A673 (cell line): ENCODE results near the gene HIP1. TPM values are rescaled to one million over a fixed set of nuclear protein-coding genes. Genes with fewer than 3 reads are reported as not detected.

Experiments
- BruUV-seq: library from RNA; stranded (reverse); fragments of 400-500 nt; replicated peaks from 2 replicates; lab custom pipeline; 2021; lab: Mats Ljungman, UMichigan
- CTCF ChIA-PET: fragments of 300-600 bp; sonication (Branson Sonifier 250); formaldehyde crosslinking; loops from one replicate; lab custom pipeline; 2022; ENCODE audit warnings: antibody characterized with exemption; lab: Charles Lee
- POLR2A ChIA-PET: fragments of 300-600 bp; sonication (Branson Sonifier 250); formaldehyde crosslinking; loops from one replicate; lab custom pipeline; 2022; ENCODE audit warnings: antibody characterized with exemption; ENCODE audit not compliant: low non-redundant PET; lab: Charles Lee
- DNase-seq: peaks from one replicate; pipeline ENCODE4 v3.0.0-alpha.2; 2015; ENCODE audit warnings: low spot score
- H3K27ac ChIP-seq: fragments of 200-600 bp; sonication (generic); 2 replicates; pipeline ENCODE4 v1.5.1; 2016; ENCODE audit warnings: mixed run types, low read depth, mild to moderate bottlenecking, mixed read lengths, antibody characterized with exemption, low read length; ENCODE audit not compliant: poor library complexity, severe bottlenecking
- H3K27me3 ChIP-seq: fragments of 200-600 bp; sonication (generic); replicated peaks from 2 replicates; pipeline ENCODE4 v1.6.1; 2017; ENCODE audit warnings: mixed run types, low read depth, mild to moderate bottlenecking, mixed read lengths, antibody characterized with exemption, low read length; ENCODE audit not compliant: insufficient read depth, poor library complexity
- H3K36me3 ChIP-seq: fragments of 200-600 bp; sonication (generic); 2 replicates; pipeline ENCODE4 v1.6.1; 2016; ENCODE audit warnings: mixed run types, mild to moderate bottlenecking, mixed read lengths, antibody characterized with exemption, low read length; ENCODE audit not compliant: insufficient read depth, poor library complexity, severe bottlenecking
- H3K4me1 ChIP-seq: fragments of 200-600 bp; sonication (generic); 2 replicates; pipeline ENCODE4 v1.6.1; 2017; ENCODE audit warnings: mixed run types, mild to moderate bottlenecking, mixed read lengths, antibody characterized with exemption, low read length; ENCODE audit not compliant: insufficient read depth, poor library complexity, severe bottlenecking
- H3K4me3 ChIP-seq: fragments of 200-600 bp; sonication (generic); 2 replicates; pipeline ENCODE4 v1.5.1; 2016; ENCODE audit warnings: low read depth, mixed run types, mild to moderate bottlenecking, mixed read lengths, low read length; ENCODE audit not compliant: poor library complexity, severe bottlenecking
- H3K9me3 ChIP-seq: fragments of 200-600 bp; sonication (generic); 2 replicates; pipeline ENCODE4 v1.6.1; 2016; ENCODE audit warnings: mixed run types, low read depth, mild to moderate bottlenecking, mixed read lengths, antibody characterized with exemption, low read length; ENCODE audit not compliant: poor library complexity, severe bottlenecking
- CTCF ChIP-seq: fragments of 300-800, 200-600 bp; sonication (generic); conservative IDR thresholded peaks from 2 replicates; pipeline ENCODE4 v1.5.1; 2017; ENCODE audit warnings: low read depth, mild to moderate bottlenecking, antibody characterized with exemption, low read length, moderate library complexity, mixed read lengths
- EZH2 ChIP-seq: fragments of 200-600 bp; sonication (generic); IDR thresholded peaks from 2 replicates; pipeline ENCODE4 v1.6.1; 2017; ENCODE audit warnings: borderline replicate concordance, low read depth, mild to moderate bottlenecking, mixed read lengths, antibody characterized with exemption, low read length; ENCODE audit not compliant: poor library complexity, severe bottlenecking
- intact Hi-C: fragments of 100-400 bp; cut with micrococcal nuclease; formaldehyde crosslinking; loops from one replicate; pipeline ENCODE4 v1.10.0; 2022; ENCODE audit not compliant: unreplicated experiment
- total RNA-seq: library from RNA; stranded (reverse); gene quantifications from 2 replicates; pipeline ENCODE4 v1.2.3, GENCODE V29; 2021

Gene HIP1
- total RNA-seq, 1 experiment from 2014 or later, result 25.0 TPM

- no TSS peak for BruUV-seq
- ChIA-PET POLR2A (no interaction called here), CTCF (no interaction called here)
- no peaks in the 10 kb centered on the region for H3K36me3 ChIP-seq
- no peak overlapping the region for H3K27ac ChIP-seq
- DNase-seq, result no peak
- H3K4me3 ChIP-seq, result no peak overlapping the region
- intact Hi-C loops, result no loop called here
- no peaks in the 10 kb centered on the region for H3K9me3 ChIP-seq
- TF ChIP-seq CTCF (no peak), EZH2 (no peak)
- no peaks in the 10 kb centered on the region for H3K27me3 ChIP-seq
- no peaks in the 10 kb centered on the region for H3K4me1 ChIP-seq
These were observed 59.7 kb downstream of the HIP1 start for GRCh38 chr7:75679060-75679459.

- BruUV-seq, result no TSS peak
- intact Hi-C loops, result no loop called here
- Histone ChIP-seq H3K4me1 (no peaks in the 10 kb centered on the region), H3K27me3 (no peaks in the 10 kb centered on the region), H3K36me3 (no peaks in the 10 kb centered on the region), H3K27ac (no peak overlapping the region), H3K9me3 (no peaks in the 10 kb centered on the region), H3K4me3 (no peak overlapping the region)
- ChIA-PET CTCF (no interaction called here), POLR2A (no interaction called here)
- no peak for DNase-seq
- TF ChIP-seq EZH2, result no peak
- TF ChIP-seq CTCF, result no peak
These were observed 69.2 kb downstream of the HIP1 start for GRCh38 chr7:75669579-75669978.

GRCh38 chr7:75667938-75668337 lies 70.8 kb downstream of the HIP1 start:
- H3K4me1 ChIP-seq, result no peaks in the 10 kb centered on the region
- H3K9me3 ChIP-seq, result no peaks in the 10 kb centered on the region
- intact Hi-C loops, result no loop called here
- ChIA-PET POLR2A (no interaction called here), CTCF (no interaction called here)
- BruUV-seq, result no TSS peak
- no peak overlapping the region for H3K4me3 ChIP-seq
- H3K27ac ChIP-seq, result no peak overlapping the region
- no peaks in the 10 kb centered on the region for H3K27me3 ChIP-seq
- TF ChIP-seq EZH2, result no peak
- TF ChIP-seq CTCF, result no peak
- DNase-seq, result no peak
- H3K36me3 ChIP-seq, result no peaks in the 10 kb centered on the region
